CD4-positive, alpha-beta T cell treated with Interleukin-21 for 1 hour (primary cell): Measurements from ENCODE around the gene FHAD1.

Experiments used
- DNase-seq: peaks from one replicate; pipeline ENCODE4 v3.0.0-alpha.2; 2020

Gene FHAD1

DNA sequence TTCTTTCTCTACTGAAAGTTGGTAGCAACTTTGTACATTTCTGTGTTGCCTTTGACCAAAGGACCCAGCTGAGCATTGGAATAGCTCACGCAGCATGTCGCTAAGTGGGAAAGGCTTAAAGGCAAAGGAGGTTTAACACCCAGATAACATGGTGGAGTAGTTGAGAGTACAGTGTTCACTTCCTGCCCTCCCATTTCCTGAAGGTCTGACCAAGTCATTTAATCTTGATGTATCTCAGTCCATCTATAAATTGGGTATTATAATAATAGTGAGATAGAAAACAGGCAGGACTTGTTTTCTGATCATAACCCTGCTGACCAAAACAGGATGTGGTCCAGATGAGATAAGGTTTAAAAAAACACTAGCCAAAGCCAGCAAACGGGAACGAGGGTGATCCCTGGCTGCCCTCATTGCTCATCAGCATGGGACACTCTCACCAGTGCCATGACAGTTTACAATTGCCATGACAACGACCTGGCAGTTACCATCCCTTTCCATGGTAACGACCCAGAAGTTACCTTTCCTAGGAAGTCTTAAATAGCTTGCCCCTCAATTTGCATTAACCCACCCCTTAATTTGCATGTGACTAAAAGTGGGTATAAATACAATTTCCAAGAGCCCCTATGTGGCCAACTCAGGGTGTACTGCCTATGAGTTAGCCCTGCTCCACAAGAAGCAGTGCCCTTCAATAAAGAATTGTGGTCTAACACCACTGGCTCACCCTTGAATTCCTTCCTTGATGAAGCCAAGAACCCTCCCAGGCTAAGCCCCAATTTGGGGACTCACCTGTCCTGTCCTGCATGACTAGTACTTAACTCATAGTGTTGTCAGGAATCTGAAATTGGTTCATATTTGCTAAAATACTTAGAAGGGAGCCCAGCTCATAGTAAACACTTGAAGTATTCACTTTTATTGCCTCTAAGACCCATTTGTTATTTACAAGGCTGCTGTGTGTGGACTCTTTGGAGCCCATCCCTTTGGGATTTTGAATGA, 28.4 kb upstream of the FHAD1 start:
- DNase-seq, result peak; percentile 4

DNA sequence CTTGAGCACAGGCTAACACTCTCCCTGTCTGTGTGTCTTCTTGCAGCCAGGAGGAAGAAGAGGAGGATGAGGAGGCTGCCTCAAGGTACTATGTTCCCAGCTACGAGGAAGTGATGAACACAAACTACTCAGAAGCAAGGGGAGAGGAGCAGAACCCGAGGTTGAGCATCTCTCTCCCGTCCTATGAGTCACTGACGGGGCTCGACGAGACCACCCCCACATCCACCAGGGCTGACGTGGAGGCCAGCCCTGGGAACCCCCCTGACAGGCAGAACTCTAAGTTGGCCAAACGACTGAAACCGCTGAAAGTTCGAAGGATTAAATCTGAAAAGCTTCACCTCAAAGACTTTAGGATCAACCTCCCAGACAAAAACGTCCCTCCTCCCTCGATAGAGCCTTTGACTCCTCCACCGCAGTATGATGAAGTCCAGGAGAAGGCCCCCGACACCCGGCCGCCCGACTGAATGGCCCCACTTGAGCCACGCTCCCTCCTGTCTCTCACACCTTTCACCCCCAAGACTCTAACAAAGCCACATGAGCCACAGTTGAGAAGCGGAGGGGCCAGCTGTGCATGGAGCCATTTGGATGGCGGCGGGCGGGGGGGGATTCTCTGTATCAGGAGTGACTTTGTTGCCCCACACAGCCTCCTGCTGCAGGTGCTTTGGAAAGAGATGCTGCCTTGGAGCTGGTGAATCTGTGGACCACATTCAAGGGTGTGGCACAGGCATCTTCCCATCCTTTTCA, 27.6 kb upstream of the FHAD1 start:
- DNase-seq, result no peak

DNA sequence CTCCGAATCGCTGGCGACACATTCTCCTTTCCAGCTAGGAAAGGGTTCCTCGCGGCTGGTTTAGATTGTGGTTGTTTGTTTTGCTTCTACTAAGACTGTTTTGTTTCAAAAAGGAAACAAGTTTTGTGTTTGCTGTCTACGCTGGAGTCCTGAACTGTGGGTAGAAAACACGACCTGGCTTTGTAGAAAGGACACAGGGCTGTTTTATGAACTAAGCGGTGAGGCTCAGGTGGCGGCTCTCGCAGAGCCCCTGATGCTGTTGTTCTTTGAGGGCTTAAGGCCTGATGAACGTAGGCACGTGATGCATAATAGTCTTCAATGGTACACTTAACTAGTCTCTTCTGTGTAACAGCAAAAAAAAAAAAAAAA, 27.0 kb upstream of the FHAD1 start:
- DNase-seq, result no peak

DNA sequence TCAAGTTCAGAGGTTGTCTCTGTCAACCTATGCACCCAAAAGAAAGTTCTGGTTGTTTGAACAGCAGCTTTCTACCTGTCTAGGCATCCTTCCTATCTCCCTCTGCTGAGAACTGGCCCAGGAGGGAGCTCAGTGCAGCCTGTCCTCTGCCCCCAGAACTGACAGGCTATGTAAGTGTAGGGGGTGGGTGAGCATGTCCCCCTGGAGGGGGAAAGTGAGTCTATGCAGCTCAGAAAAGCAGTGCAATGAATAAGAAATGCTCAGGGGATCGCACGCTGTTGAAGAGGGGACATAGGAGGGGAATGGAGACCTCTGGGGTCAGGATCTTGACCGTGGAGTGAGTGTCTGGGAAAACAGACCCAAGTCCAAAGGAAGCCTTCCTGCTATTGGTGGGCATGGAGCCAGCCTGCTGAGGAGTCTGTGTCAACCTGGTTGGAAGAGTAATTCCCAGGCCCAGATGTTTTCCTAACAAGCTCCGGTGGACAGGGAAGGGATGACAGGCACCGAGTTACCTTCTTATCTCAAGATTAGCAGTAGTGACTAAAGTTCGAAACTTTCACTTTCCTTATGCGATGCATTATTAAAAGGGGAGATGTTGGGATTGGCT, 26.1 kb upstream of the FHAD1 start:
- DNase-seq, result no peak

DNA sequence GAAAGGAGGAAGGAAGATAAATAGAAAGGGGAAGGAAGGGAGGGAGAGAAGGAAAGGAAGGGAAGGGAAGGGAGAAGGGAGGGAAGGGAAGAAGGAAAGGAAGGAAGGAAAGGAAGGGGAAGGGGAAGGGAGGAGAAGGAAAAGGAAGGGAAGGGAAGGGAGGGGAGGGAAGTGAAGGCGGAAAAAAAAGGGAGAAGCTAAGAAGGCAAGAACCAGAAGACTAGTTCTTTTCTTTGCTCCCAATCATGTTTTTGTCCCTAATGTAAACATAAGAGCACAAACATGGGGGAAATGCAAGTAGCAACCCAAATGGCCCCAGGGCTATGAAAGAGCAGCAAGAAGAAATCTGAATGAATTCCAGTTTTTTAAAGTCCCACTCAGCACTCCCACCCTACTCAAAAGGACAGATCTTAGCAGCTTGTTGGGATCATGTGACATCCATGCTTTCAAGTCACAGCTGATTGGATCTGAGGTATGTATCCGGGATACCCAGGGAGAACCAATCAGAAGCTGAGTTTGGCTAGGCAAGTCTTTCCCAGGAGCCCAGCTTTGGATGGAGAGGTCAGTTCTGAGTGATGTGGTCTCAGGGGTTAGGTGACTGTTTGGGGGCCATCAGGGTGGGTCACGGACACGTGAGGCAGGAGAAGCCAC, 24.2 kb upstream of the FHAD1 start:
- no peak for DNase-seq

DNA sequence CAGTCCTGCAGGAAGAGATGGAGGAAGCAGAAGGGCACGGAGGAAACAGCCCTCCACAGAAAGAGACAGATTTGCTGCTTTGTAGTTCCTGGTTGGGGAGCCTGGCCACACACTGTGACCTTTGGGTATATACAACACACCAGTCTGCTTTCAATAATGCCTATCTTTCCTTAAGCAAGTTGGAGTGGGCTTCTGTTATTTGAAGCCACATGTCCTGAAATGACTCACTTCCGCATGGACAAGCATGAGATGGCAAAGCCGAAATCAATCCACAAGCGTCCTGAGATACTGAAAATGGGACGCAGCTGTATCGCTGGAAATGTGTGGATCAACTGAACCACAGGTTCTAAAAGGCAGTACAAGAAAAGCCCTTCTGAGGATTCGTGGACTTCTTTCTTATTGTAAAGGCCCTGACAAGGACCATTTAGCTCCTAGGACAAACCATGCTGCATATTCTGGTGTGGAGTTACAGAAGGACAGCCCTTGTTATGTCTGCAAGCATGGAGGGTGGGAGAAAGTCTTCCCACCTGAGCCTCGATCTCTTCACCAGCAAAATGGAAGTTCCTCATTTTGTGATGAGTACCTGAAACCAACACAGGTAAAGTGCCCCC, 22.7 kb upstream of the FHAD1 start:
- no peak for DNase-seq

DNA sequence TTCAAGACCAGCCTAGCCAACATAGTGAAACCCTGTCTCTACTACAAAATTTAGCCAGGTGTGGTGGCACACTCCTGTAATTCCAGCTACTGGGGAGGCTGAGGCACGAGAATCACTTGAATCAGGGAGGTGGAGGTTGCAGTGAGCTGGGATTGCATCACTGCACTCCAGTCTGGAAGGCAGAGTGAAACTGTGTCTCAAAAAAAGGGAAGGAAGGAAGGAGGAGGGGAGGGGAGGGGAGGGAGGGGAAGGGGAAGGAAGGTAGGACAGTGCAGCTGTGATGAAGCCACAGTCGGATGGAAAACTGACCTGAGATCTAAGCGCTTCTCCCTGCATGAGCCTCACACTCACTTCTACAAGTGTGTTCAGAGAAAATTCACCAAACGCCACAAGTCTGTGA, 22.0 kb upstream of the FHAD1 start:
- DNase-seq, result no peak

DNA sequence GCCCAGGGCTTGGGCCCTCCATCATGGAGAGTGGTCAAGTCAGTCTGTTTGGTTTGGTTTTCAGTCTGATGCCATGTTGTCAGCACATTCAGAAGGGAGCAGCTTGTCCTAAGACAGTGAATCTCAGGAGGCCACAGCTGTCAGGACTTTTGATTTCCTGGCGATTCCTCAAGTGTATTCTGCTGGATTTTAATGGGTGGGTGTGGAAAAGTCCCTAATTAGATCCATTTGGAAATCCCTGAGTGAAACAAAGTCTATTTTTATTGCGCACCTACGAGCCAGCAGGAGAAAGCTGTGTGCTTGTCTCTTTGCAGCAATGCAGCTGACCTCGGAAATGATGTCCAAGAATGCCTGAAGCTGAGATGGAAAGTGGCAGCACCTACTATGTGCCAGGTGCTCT, 21.6 kb upstream of the FHAD1 start:
- DNase-seq, result no peak

DNA sequence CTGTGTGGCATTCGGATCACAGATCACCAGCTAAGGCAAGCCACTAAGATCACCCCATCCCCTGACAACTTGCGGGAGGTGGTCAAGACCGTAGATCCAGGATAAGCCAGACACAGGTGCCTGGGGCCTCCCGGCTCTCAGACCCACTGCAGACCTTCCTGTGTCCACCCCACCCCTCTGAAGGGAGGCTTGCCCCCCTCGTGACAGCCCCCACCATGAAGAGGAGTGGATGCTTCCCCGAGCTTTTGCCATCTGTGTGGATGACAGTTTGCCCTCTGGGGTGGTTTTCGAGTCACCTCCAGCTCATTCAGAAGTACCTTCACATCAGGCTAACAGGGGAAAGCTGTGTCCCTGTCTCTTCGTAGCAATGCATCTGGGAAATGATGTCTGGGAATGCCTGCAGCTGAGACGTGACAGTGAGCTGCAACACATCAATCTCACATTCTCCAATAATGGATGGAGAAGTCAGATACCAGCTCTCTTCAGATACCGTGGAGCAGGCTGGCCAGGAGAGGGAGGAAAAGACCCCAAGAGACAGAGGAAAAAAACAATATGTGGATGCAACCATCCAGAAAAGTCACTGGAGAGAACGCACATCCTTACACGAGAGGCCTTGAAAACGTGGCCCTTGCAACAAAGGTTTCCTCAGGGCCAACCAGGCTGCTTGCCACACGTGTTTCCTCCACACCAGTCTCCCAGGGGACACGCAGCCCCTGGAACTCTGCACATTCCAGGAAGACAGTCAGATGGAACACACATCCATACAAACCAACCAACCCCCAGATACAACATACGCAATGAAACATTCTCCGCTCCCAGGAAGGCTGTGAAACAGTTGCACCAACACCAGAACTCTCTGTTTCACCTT, 20.4 kb upstream of the FHAD1 start:
- no peak for DNase-seq

DNA sequence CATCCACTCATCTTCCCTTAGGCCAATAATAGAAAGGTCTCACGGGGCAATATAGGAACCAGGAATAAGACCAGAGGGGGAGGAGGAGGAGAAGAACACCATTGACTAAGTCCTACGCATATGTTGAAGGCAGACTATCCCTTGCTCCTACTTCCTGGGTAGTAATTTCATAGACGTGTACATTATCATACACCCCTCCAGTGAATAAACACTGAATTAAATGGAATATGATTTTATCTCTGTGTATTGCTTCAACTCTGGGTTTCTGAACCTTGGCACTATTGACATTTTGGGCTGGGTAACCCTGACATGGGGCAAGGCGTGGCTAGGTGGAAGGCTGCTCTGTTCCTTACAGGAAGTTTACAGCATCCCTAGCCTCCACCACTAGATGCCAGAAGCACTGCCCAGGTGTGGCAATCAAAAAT, 17.3 kb upstream of the FHAD1 start:
- no peak for DNase-seq

DNA sequence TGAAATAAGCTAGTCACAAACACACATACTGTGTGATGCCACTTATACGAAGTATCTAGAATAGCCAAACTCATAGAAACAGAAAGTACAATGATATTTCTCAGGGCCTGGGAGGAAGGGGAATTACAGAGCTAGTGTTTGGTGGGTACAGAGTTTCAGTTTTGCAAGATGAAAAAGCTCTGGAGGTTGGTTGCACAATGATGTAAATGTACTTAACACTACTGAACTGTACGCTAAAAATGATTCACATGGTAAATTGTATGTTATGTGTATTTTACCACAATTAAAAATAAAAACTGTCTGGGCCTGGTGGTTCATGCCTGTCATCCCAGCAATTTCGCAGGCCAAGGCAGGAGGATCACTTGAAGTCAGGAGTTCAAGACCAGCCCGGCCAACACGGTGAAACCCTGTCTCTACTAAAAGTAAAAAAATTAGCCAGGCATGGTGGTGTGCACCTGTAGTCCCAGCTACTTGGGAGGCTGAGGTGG, 15.3 kb upstream of the FHAD1 start:
- DNase-seq, result no peak

DNA sequence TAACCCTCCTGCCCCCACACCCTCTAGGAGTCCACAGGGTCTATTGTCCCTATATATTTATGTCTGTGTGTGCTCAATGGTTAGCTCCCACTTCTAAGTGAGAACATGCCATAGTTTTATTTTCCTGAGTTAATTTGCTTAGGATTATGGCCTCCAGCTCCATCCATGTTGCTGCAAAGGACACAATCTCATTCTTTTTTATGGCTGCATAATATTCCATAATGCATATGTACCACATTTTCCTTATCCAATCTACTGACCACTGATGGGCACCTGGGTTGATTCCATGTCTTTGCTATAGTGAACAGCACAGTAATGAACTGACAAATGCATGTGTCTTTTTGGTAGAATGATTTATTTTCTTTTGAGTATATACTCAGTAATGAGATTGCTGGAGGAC, 13.3 kb upstream of the FHAD1 start:
- no peak for DNase-seq

DNA sequence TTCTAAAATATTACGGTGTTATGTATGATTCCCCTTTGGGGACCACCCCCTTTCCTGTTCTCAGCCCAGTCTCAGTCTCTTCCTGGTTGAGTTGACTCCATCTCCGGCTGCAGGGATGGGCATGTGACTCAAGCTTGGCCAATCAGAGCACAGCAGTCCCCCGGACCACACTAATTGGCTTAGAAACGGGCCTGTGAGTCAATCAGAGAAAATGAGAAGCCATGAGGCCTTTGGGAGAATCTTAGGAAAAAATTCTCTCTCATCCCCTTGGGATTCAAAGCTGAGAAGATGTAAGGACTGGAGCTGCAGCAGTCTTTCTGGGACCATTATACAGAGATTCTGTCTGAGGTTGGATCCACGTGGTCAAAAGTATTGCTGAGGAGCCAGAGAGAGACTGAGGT, 10.7 kb upstream of the FHAD1 start:
- DNase-seq, result no peak

DNA sequence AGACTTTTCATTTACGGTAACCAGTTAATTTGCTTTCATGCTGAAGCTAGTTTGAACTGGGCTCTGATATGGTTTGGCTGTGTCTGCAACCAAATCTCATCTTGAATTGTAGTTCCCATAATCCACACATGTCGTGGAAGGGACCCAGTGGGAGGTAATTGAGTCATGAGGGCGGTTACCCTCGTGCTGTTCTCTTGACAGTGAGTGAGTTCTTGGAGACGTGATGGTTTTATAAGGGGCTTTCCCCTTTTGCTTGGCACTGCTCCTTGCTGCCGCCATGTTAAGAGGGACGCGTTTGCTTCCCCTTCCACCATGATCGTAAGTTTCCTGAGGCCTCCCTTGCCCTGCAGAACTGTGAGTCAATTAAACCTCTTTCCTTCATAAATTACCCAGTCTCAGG, 10.3 kb upstream of the FHAD1 start:
- no peak for DNase-seq

DNA sequence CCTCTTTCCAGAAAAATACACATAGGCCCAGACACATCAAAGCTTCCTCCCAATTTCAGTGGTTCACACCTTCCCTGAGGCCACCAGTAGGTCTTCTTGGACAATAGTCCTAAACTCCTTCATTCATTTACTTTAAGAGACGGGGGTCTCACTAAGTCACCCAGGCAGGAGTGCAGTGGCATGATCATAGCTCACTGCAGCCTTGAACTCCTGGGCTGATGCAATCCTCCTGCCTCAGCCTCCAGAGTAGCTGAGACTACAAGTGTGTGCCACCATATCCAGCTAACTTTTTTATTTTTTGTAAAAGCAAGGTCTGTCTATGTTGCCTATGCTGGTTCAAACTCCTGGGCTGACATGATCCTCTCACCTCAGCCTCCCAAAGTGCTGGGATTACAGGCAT, 8.2 kb upstream of the FHAD1 start:
- DNase-seq, result no peak

DNA sequence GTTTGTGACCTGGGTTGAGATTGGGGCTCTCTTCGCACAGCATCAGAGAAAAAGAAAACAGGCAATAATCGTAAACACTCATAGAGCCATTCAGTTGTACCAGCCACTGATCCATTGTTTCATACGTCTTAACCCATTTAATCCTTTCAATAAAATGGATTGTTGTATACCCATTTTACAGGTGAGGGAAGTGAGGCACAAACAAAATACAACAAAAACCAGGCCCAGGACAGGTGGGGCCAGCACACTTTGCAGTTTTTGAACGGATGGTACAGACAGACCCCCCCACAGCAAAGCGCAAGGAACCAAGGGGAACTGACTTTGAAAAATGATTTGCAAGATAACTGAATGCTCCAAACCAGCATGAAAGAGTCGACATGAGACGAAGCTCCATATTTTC, 4.3 kb upstream of the FHAD1 start:
- DNase-seq, result no peak

DNA sequence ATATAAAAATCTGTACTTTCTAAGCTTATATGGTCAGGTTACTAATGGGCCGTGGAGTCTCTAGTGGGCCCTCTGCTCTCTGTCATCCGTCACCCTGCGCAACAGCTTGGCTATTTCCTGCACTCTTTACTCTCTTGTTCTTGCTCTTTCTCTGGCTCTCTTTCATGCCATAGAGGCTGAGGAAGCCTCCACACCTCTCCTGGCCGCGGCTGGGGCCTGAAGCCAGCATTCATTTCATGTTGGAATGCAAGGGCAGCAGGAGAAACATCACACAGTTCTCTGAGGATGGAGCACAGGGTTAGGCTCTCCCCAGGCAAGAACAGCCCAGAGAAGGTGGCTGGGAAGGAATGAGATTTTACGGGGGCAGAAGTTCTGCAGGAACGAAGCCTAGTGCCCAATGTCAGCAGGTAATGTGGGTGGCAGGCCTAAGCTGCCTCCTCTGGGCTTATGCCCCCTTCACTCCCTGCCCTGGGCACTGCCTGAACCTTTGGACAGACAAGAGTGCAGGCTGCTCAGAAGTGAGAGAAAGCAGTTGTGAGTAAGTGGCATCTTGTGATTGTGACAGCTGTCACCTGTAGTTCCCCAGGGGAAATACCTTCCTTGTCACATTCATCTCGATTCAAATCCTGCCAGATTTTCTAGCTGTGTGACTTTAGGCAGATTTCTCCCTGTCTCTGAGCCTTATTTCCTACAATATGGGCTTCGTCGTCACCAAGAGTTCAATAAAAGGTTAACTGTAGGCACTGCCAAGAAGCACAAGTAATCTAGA, 3.6 kb upstream of the FHAD1 start:
- DNase-seq, result no peak

DNA sequence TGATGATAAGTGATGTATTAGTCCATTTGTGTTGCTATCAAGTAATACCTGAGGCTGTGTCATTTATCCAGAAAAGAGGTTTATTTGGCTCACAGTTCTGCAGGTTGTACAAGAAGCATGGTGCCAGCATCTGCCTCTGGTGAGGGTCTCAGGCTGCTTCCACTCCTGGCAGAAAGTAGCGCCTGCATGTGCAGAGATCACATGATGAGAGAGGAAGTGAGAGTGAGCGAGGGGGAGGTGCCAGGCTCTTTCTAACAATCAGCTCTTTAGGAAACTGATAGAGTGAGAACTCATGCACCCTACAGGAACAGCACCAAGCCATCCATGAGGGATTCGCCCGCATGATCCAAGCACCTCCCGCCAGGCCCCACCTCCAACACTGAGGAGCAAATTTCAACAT, 2.2 kb upstream of the FHAD1 start:
- no peak for DNase-seq

DNA sequence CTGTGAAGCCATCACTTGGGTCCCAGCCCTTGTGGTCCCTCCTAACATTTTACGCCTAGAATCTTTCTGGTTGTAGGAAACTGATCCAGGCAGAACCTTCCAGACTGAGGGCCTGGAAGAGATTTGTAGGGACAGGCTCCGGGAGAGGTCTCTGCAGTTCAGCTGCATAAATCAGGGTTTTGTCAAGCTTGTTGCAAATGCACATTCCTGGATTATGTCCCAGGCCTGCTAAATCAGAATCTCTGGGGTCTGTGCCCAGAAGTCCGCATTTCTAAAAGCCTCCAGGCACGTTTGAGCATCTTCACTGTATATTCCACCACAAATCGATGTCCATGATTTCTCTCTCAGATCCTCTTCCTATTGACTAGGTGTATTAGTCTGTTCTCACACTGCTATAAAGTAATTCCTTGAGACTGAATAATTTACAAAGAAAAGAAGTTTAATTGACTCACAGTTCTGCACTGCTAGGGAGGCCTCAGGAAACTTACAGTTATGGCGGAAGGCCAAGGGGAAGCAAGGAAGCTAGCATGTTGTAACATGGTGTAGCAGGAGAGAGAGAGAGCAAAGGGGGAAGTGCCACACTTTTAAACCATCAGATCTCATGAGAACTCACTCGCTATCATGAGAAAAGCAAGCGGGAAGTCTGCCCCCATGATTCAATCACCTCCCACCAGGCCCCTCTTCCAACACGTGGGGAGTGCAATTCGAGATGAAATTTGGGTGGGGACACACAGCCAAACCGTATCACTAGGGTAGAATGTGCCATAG, 1.2 kb upstream of the FHAD1 start:
- no peak for DNase-seq

DNA sequence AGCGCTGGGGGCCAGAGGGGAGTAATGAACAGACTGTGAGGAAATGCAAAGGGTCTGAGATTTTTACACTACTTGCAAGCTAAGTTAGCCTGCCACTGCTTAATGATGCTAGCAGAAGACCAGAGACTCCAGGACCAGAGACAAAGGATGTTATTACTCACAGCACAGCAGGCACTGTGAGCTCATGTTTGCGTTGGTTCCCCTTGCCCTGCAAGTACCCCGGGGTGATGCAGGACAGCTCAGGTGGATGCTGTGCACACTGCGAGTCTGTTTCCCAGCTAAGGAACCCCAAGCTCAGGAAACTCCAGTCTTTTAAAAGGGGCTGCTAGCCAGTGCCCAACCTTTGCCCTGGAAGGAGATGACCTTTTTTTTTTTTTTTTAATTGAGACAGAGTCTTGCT, 1.2 kb downstream of the FHAD1 start:
- no peak for DNase-seq
